Calu3 (cell line): Measurements from ENCODE around the gene RFESD. TPM values are rescaled to one million over a fixed set of nuclear protein-coding genes. Genes with fewer than 3 reads are reported as not detected.
"Not testable (repeated sequence)": the region's sequence is repeated elsewhere in the genome, so short reads cannot be mapped to it uniquely, and the experiment has no call there.

ENCODE experiments used
- BruUV-seq: library from RNA; stranded (reverse); fragments of 400-500 nt; replicated peaks from 2 replicates; lab custom pipeline; 2021; lab: Mats Ljungman, UMichigan
- CTCF ChIA-PET: fragments of 300-600 bp; sonication (Branson Sonifier 250); formaldehyde crosslinking; loops from one replicate; lab custom pipeline; 2022; ENCODE audit warnings: antibody characterized with exemption; lab: Charles Lee
- DNase-seq: peaks from one replicate; pipeline ENCODE4 v3.0.0; 2022
- H3K27ac Mint-ChIP-seq: one replicate; pipeline ENCODE4 v1.8.0; 2022; ENCODE audit warnings: mixed read lengths; ENCODE audit not compliant: unreplicated experiment
- H3K27me3 Mint-ChIP-seq: one replicate; pipeline ENCODE4 v1.8.0; 2022; ENCODE audit warnings: mixed read lengths; ENCODE audit not compliant: unreplicated experiment
- H3K36me3 Mint-ChIP-seq: one replicate; pipeline ENCODE4 v1.8.0; 2022; ENCODE audit warnings: mild to moderate bottlenecking, moderate library complexity, mixed read lengths; ENCODE audit not compliant: insufficient read depth, unreplicated experiment
- H3K4me1 Mint-ChIP-seq: one replicate; pipeline ENCODE4 v1.8.0; 2022; ENCODE audit warnings: mild to moderate bottlenecking, low read depth, mixed read lengths; ENCODE audit not compliant: unreplicated experiment
- H3K4me3 Mint-ChIP-seq: one replicate; pipeline ENCODE4 v1.8.0; 2022; ENCODE audit warnings: mild to moderate bottlenecking, low read depth, moderate library complexity, mixed read lengths; ENCODE audit not compliant: unreplicated experiment
- H3K9me3 Mint-ChIP-seq: one replicate; pipeline ENCODE4 v1.8.0; 2022; ENCODE audit warnings: low read depth, mixed read lengths; ENCODE audit not compliant: unreplicated experiment
- CTCF ChIP-seq: fragments of 200-600 bp; IDR thresholded peaks from one replicate; pipeline ENCODE4 v1.8.0; 2022; ENCODE audit warnings: antibody characterized with exemption; ENCODE audit not compliant: unreplicated experiment
- intact Hi-C: fragments of 100-400 bp; cut with micrococcal nuclease; formaldehyde crosslinking; loops from one replicate; pipeline ENCODE4 v1.10.0; 2022; ENCODE audit not compliant: unreplicated experiment
- total RNA-seq: library from RNA; stranded (reverse); gene quantifications from 2 replicates; pipeline ENCODE4 v1.2.3, GENCODE V29; 2022

The RFESD gene
- total RNA-seq, 1 experiment from 2014 or later, result 2.9 TPM

GRCh38 chr5:95697781-95698681 is 51.5 kb downstream of the RFESD start:
- no peak for TF ChIP-seq CTCF
- H3K27ac Mint-ChIP-seq, result no peak overlapping the region
- H3K9me3 Mint-ChIP-seq, result no peaks in the 10 kb centered on the region
- CTCF ChIA-PET, result interaction anchor here (0.9 to 1.0 kb wide), 2 partner anchors 11 to 28 kb away, joined by 3 read pairs; no protein-coding TSS in a partner anchor
- H3K27me3 Mint-ChIP-seq, result no peaks in the 10 kb centered on the region
- intact Hi-C loops, result no loop called here
- BruUV-seq, result no TSS peak
- DNase-seq, result no peak
- H3K36me3 Mint-ChIP-seq, result no peaks in the 10 kb centered on the region
- no peak overlapping the region for H3K4me3 Mint-ChIP-seq
- H3K4me1 Mint-ChIP-seq, result peaks cover 11% of the 10 kb centered on the region

- BruUV-seq, result no TSS peak
- CTCF ChIA-PET, result interaction anchor here (0.6 kb wide), 1 partner anchor 135 kb away, joined by 6 read pairs; no protein-coding TSS in a partner anchor
Measured at GRCh38 chr5:95699337-95699736, 52.8 kb downstream of the RFESD start.

GRCh38 chr5:95701074-95701473 is 54.5 kb downstream of the RFESD start:
- H3K9me3 Mint-ChIP-seq, result no peaks in the 10 kb centered on the region
- CTCF ChIA-PET, result interaction anchor here (1.3 kb wide), 1 partner anchor 33 kb away, joined by 3 read pairs; no protein-coding TSS in a partner anchor
- intact Hi-C loops, result no loop called here
- H3K36me3 Mint-ChIP-seq, result no peaks in the 10 kb centered on the region
- H3K4me3 Mint-ChIP-seq, result no peak overlapping the region
- no peak for DNase-seq
- peaks cover 11% of the 10 kb centered on the region for H3K4me1 Mint-ChIP-seq
- H3K27ac Mint-ChIP-seq, result no peak overlapping the region
- TF ChIP-seq CTCF, result no peak
- no peaks in the 10 kb centered on the region for H3K27me3 Mint-ChIP-seq
- no TSS peak for BruUV-seq

More at GRCh38 chr5:95699337-95699736, 52.8 kb downstream of the RFESD start:
- no peak for TF ChIP-seq CTCF
- Mint-ChIP-seq H3K4me1 (peaks cover 11% of the 10 kb centered on the region), H3K36me3 (no peaks in the 10 kb centered on the region), H3K27me3 (no peaks in the 10 kb centered on the region), H3K27ac (no peak overlapping the region), H3K4me3 (no peak overlapping the region), H3K9me3 (no peaks in the 10 kb centered on the region)
- intact Hi-C loops, result no loop called here
- no peak for DNase-seq

- no peak for TF ChIP-seq CTCF
- H3K27ac Mint-ChIP-seq, result no peak overlapping the region
- H3K27me3 Mint-ChIP-seq, result no peaks in the 10 kb centered on the region
- DNase-seq, result no peak
- H3K4me1 Mint-ChIP-seq, result no peaks in the 10 kb centered on the region
- H3K36me3 Mint-ChIP-seq, result no peaks in the 10 kb centered on the region
- CTCF ChIA-PET, result no interaction called here
- H3K9me3 Mint-ChIP-seq, result no peaks in the 10 kb centered on the region
- no peak overlapping the region for H3K4me3 Mint-ChIP-seq
- no TSS peak for BruUV-seq
- intact Hi-C loops, result no loop called here
Measured at GRCh38 chr5:95704150-95704549, 57.6 kb downstream of the RFESD start.

- DNase-seq, BruUV-seq, H3K27ac Mint-ChIP-seq: not testable (repeated sequence)
Measured at GRCh38 chr5:95706196-95706595, 59.6 kb downstream of the RFESD start.

More at GRCh38 chr5:95706196-95706595, 59.6 kb downstream of the RFESD start:
- H3K9me3 Mint-ChIP-seq, CTCF ChIA-PET, H3K4me3 Mint-ChIP-seq, intact Hi-C loops, H3K4me1 Mint-ChIP-seq, H3K36me3 Mint-ChIP-seq, H3K27me3 Mint-ChIP-seq: not testable (repeated sequence)
